HEK293 (cell line): ENCODE data around the gene DTWD2.

ENCODE experiments used
- CTCF ChIP-seq: fragments of 450-650 bp; formaldehyde crosslinking; IDR thresholded peaks from 2 replicates; pipeline ENCODE4 v1.5.1; 2016; ENCODE audit warnings: missing biosample characterization, missing genetic modification characterization
- FEZF1 ChIP-seq: fragments of 450-650 bp; formaldehyde crosslinking; IDR thresholded peaks from 2 replicates; pipeline ENCODE4 v1.5.1; 2016; ENCODE audit warnings: missing biosample characterization, missing genetic modification characterization
- GLI4 ChIP-seq: fragments of 450-650 bp; formaldehyde crosslinking; IDR thresholded peaks from 2 replicates; pipeline ENCODE4 v1.5.1; 2016; ENCODE audit warnings: missing biosample characterization, missing genetic modification characterization
- INSM2 ChIP-seq: fragments of 450-650 bp; formaldehyde crosslinking; IDR thresholded peaks from 2 replicates; pipeline ENCODE4 v1.5.1; 2016; ENCODE audit warnings: missing biosample characterization, missing genetic modification characterization
- PATZ1 ChIP-seq: fragments of 450-650 bp; formaldehyde crosslinking; IDR thresholded peaks from 2 replicates; pipeline ENCODE4 v1.5.1; 2016; ENCODE audit warnings: missing biosample characterization, missing genetic modification characterization
- RBAK ChIP-seq: fragments of 450-650 bp; formaldehyde crosslinking; IDR thresholded peaks from 2 replicates; pipeline ENCODE4 v1.5.1; 2016; ENCODE audit warnings: missing biosample characterization, missing genetic modification characterization
- TRIM28 ChIP-seq: IDR thresholded peaks from 2 replicates; pipeline ENCODE4 v1.6.1; 2011; ENCODE audit warnings: low read length, control low read depth, borderline replicate concordance
- ZNF140 ChIP-seq: fragments of 450-650 bp; formaldehyde crosslinking; IDR thresholded peaks from 2 replicates; pipeline ENCODE4 v1.5.1; 2016; ENCODE audit warnings: missing biosample characterization, missing genetic modification characterization
- ZNF266 ChIP-seq: fragments of 450-650 bp; formaldehyde crosslinking; IDR thresholded peaks from 2 replicates; pipeline ENCODE4 v1.5.1; 2016; ENCODE audit warnings: missing biosample characterization, missing genetic modification characterization, low read depth
- ZNF341 ChIP-seq: fragments of 450-650 bp; formaldehyde crosslinking; IDR thresholded peaks from 2 replicates; pipeline ENCODE4; 2016; ENCODE audit warnings: low read depth, missing biosample characterization, missing genetic modification characterization
- ZNF354C ChIP-seq: fragments of 450-650 bp; formaldehyde crosslinking; IDR thresholded peaks from 2 replicates; pipeline ENCODE4 v1.5.1; 2016; ENCODE audit warnings: missing biosample characterization, missing genetic modification characterization, low read depth, borderline replicate concordance
- ZNF658 ChIP-seq: fragments of 450-650 bp; formaldehyde crosslinking; IDR thresholded peaks from 2 replicates; pipeline ENCODE4; 2016; ENCODE audit warnings: missing biosample characterization, missing genetic modification characterization

- no peak for TF ChIP-seq ZNF266 (tag by site-specific recombination)
- no peak for TF ChIP-seq RBAK
- TF ChIP-seq TRIM28: no peak
- TF ChIP-seq CTCF (tag by site-specific recombination): no peak
- TF ChIP-seq ZNF140 (tag by site-specific recombination): no peak
- TF ChIP-seq ZNF354C (tag by site-specific recombination): no peak
- no peak for TF ChIP-seq PATZ1 (tag by site-specific recombination)
- TF ChIP-seq FEZF1: no peak
- TF ChIP-seq INSM2 (tag by site-specific recombination): no peak
- TF ChIP-seq GLI4 (tag by site-specific recombination): no peak
- no peak for TF ChIP-seq ZNF341 (tag by site-specific recombination)
- no peak for TF ChIP-seq ZNF658 (tag by site-specific recombination)
Measured at GRCh38 chr5:118818604-118819003, 169.7 kb downstream of the DTWD2 start.
